ENCODE data around the gene NEU2.

- no peak for TF ChIP-seq ZNF3 (CRISPR knock-in tag; IDR thresholded peaks at IDR 0.05)
- TF ChIP-seq CTCF (CRISPR knock-in tag; IDR thresholded peaks at IDR 0.05): no peak
- TF ChIP-seq SCMH1 (CRISPR knock-in tag; IDR thresholded peaks at IDR 0.05; ENCODE audit: borderline replicate concordance): no peak
- TF ChIP-seq MXI1 (IDR thresholded peaks at IDR 0.05; ENCODE audit: borderline replicate concordance, low read depth, low read length): no peak
- no peak for TF ChIP-seq MYNN (CRISPR knock-in tag; IDR thresholded peaks at IDR 0.05; ENCODE audit: low read depth)
- no peak for TF ChIP-seq RAD21 (CRISPR knock-in tag; IDR thresholded peaks at IDR 0.05)
- TF ChIP-seq ZHX1 (CRISPR knock-in tag; IDR thresholded peaks at IDR 0.05; ENCODE audit: low read depth): no peak
These were observed 26.5 kb downstream of the NEU2 start for GRCh38 chr2:233058717-233059546.

Data from HepG2 (cell line).